Effector memory CD4-positive, alpha-beta T cell (primary cell): ENCODE data around the gene PKP3.

ENCODE experiments used
- DNase-seq, 3 donors: peaks; one replicate each; pipeline ENCODE4 v3.0.0-alpha.2; 2020
- H3K27ac ChIP-seq: 2 replicates; pipeline ENCODE4 v1.7.0; 2013; ENCODE audit warnings: mild to moderate bottlenecking, low read length, moderate library complexity; ENCODE audit not compliant: insufficient read depth, poor library complexity, severe bottlenecking
- H3K27me3 ChIP-seq: replicated peaks from 2 replicates; pipeline ENCODE4 v1.7.0; 2013; ENCODE audit warnings: mild to moderate bottlenecking, low read length; ENCODE audit not compliant: insufficient read depth, control insufficient read depth, poor library complexity, severe bottlenecking
- H3K36me3 ChIP-seq: 2 replicates; pipeline ENCODE4 v1.7.0; 2013; ENCODE audit warnings: mild to moderate bottlenecking, low read length, moderate library complexity; ENCODE audit not compliant: control insufficient read depth, insufficient read depth
- H3K4me1 ChIP-seq: 2 replicates; pipeline ENCODE4 v1.7.0; 2013; ENCODE audit warnings: low read length, mild to moderate bottlenecking; ENCODE audit not compliant: control insufficient read depth, insufficient read depth, poor library complexity, severe bottlenecking
- H3K4me3 ChIP-seq: 2 replicates; pipeline ENCODE4 v1.7.0; 2013; ENCODE audit warnings: low read length, low read depth, mild to moderate bottlenecking; ENCODE audit not compliant: insufficient read depth, poor library complexity, severe bottlenecking
- H3K9me3 ChIP-seq: 2 replicates; pipeline ENCODE4 v1.7.0; 2013; ENCODE audit warnings: mild to moderate bottlenecking, low read length, moderate library complexity; ENCODE audit not compliant: control insufficient read depth

PKP3 gene

DNA sequence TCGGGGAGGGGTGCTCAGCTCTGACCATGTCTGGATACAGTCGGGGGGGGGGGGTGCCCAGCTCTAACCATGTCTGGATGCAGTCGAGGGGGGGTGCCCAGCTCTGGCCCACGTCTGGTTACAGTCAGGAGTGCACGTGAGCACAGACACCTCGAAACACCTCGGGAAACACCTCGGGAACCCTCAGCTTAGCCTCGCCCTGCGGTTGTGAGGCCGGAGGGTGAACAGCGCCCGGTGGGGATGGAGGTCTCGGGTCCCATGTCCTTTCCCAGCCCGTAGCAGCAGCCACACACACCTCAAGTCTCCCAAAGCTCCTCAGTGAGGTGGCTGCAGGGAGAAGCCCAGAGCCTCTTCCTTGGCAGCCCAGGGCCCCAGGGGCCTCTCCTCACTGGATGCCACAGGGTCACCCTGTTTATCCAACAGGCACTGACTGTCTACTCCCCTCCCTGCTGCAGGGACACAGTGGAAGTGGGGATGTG is 18.7 kb downstream of the PKP3 start:
- H3K4me3 ChIP-seq: peak overlapping the region; percentile 69
- H3K4me1 ChIP-seq: peaks cover 30% of the 10 kb centered on the region
- no peaks in the 10 kb centered on the region for H3K27me3 ChIP-seq
- no peaks in the 10 kb centered on the region for H3K9me3 ChIP-seq
- H3K27ac ChIP-seq: peak overlapping the region; percentile 45
- H3K36me3 ChIP-seq: peaks cover 14% of the 10 kb centered on the region
- no peak for DNase-seq

DNA sequence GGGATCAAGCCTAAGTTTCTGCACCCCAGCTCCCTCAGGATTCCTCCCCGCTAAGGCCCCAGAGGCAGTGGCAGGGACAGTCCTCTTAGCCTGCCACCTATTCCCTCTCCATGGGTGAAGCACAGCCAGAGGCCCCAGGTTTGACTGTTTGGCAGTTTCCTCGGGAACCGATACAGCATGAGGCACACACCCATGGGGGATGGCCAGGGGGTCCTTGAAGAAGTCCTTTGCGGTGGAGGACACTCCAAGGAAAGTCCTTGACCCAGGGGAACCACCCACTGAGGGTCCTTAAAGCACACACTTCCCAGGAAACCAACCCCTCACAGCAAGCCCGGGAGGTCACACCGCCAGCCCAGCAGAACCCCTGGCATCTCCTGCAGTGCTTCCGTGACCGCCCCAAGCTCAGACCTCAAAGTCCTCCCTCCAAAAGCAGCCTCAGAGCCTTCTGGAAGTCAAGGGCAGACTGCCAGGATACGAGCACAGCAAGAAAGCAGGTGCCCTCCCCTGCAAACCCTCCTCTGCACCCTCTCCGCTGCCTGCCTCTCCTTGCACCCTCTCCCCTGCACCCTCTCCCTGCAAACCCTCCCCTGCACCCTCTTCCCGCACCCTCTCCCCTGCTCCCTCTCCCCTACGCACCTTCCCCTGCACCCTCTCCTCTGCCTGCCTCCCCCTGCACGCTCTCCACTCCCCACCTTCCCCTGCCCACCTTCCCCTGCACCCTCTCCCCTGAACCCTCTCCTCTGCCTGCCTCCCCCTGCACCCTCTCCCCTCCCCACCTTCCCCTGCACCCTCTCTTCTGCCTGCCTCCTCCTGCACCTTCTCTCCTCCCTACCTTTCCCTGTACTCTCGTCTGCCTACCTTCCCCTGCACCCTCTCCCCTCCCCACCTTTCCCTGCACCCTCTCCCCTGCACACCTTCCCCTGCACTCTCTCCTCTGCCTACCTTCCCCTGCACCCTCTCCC is 19.4 kb downstream of the PKP3 start:
- Histone ChIP-seq H3K36me3 (peaks cover 8% of the 10 kb centered on the region), H3K9me3 (no peaks in the 10 kb centered on the region), H3K4me1 (peaks cover 27% of the 10 kb centered on the region), H3K4me3 (peak overlapping the region; percentile 69), H3K27ac (peak overlapping the region; percentile 45), H3K27me3 (no peaks in the 10 kb centered on the region)
- DNase-seq: no peak

DNA sequence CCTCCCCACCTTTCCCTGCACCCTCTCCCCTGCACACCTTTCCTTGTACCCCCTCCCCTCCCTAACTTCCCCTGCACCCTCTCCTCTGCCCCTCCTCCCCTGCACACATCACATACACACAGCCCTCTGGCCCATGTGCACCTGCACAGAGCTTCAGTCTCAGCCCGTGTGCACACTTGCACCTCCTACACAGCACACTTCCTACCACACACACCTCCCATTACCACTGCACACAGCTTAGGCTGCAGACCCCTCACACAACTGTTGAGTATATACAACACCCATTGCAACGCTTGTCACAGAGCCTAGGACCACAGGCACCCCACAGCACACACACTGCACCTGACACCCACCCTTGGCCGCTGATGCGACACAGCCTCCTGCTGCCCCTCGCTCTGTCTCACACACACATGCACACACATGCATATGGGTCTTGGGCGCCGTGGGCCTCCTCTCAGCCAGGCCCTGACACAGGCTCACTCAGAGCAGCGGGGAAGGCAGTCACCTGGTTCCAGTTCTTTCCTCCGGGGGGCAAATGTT is 20.4 kb downstream of the PKP3 start:
- no peak for DNase-seq
- Histone ChIP-seq H3K4me1 (peaks cover 27% of the 10 kb centered on the region), H3K27me3 (no peaks in the 10 kb centered on the region), H3K4me3 (peak overlapping the region; percentile 69), H3K36me3 (peaks cover 5% of the 10 kb centered on the region), H3K9me3 (no peaks in the 10 kb centered on the region), H3K27ac (peak overlapping the region; percentile 63)

DNA sequence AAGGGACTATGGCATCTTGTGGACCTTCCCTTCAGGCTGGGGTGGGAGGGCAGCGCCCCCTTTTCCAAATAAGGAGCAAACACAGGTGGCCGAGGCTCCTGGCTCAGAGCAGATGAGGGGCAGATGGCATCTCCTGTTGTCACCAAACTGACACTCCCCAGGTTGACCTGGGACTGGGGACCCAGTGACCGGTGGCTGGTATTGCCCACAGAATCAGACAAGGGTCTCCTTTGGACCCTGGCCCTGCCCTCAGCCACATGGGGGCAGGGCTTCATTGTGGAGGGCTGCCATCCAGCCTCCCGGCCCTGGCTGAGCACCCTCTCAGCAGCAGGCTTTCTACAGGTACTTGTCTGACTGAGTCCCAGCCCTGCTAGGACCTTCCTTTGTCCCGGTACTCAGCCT is 21.6 kb downstream of the PKP3 start:
- Histone ChIP-seq H3K27me3 (no peaks in the 10 kb centered on the region), H3K36me3 (no peaks in the 10 kb centered on the region), H3K9me3 (no peaks in the 10 kb centered on the region), H3K4me1 (peaks cover 27% of the 10 kb centered on the region), H3K4me3 (peak overlapping the region; percentile 69), H3K27ac (peak overlapping the region; percentile 78)
- no peak for DNase-seq

DNA sequence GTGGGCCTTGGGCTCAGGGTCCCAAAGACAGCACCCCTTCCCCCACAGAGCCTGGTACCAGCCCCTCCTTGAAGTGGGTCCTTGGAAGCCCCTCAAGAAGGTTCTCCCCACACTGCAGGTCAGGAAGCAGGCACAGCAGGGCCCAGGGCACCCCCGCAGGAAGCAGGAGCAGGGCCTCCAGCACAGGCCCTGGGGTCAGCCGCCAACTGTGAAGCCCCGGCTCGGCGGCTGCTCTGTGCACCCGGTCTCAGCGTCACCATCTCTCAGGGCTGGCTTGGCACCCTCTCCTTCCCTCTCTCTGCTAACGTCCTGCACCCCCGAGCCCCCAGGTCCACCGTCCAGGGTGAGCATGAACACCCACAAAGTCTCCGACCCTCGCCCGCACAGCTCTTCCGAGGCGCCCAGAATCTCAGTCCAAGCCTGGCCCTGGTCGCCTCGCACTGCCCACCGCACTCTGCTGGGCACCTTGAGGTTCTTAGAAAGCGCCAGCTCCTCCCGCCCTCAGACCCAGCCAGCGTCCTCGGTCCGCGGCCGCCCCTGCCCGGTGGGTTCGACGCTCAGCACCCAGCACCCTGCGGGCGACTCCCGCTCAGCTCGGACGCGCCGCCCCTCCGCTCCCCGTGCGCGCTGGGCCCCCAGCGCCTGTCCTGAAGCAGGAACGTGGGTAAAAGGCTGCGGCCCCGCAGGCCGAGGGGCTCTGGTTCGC is 22.2 kb downstream of the PKP3 start:
- H3K4me3 ChIP-seq: peak overlapping the region; percentile 69
- H3K27me3 ChIP-seq: no peaks in the 10 kb centered on the region
- no peaks in the 10 kb centered on the region for H3K9me3 ChIP-seq
- peaks cover 27% of the 10 kb centered on the region for H3K4me1 ChIP-seq
- DNase-seq: no peak
- peak overlapping the region; percentile 78 for H3K27ac ChIP-seq
- H3K36me3 ChIP-seq: no peaks in the 10 kb centered on the region

DNA sequence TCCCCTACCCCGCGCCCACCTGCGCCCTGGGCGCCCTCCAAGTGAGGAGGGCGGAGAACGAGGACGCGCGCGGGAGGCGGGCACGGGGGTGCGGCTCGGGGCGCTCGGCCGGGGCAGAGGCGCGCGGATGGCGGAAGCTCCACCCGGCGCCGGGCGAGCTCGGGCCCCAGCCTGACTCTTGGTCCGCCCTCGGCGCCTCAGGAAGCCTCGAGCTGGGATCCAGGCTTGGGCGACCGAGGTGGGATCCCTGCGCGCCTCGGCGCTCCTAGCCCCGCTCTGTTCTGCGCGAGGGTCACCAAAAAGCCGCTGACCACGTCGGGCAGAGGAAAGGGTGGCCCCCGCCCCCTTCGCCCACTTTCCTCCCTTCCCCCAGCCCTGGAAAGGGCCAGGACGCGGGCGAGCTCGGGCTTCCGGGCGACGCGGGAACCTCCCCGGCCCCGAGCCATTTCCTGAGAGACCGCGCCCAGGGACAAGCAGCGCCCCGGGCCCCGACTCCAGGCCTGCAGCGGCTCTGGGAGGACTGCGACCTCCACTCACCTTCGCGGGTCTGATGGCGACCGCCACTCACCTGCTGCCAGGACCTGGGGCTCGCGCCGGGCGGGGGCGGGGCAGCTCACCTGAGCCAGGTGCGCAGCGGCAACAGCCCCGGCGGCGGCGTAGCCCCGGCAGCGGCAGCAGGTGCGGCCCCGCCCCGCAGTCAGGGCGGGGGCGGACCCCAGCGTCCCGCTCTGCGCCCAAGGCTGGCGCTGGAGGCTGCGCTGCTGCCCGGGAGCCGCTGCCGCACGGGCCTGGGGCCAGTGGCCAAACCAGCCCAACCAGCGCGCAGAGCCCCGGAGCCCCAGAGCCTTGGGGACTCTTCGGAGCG is 23.0 kb downstream of the PKP3 start:
- H3K4me3 ChIP-seq: peak overlapping the region; percentile 69
- H3K36me3 ChIP-seq: no peaks in the 10 kb centered on the region
- H3K9me3 ChIP-seq: no peaks in the 10 kb centered on the region
- H3K27me3 ChIP-seq: no peaks in the 10 kb centered on the region
- H3K4me1 ChIP-seq: peaks cover 27% of the 10 kb centered on the region
- peak in 1 of 3 donors; percentile 19 for DNase-seq
- H3K27ac ChIP-seq: peak overlapping the region; percentile 78

DNA sequence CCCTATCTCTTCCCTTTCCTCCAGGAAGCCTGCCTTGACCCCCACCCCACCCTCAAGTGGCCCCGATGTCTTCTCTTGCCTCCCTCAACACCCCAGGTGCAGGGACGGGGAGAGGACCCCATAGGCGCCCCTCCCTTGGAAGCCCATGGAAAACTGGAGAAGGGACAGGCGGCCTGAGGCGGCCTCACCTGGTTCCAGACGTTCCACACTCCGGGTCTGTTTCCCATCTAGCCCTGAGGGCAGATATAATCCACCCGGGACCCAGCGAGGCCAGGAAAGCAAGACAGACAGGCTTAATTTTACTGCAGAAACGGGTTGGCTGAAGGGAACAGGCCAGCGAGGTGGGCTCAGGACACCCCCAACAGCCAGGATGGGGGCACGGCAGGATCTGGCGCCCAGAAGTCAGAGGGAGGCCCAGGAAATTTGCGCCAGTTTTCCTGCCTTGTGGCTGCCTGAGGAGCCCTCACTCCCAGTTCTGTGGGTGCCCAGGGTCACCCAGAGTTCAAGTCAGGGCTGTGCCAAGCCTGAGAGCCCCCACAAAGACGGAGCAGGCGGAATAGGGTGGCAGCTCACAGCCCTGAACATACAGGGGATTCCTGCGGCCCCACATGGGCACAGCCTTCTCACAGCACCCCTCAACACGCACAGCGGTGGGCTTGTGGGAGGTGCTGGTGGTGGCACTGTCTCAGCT is 23.8 kb downstream of the PKP3 start:
- H3K27ac ChIP-seq: peak overlapping the region; percentile 78
- no peak overlapping the region for H3K4me3 ChIP-seq

DNA sequence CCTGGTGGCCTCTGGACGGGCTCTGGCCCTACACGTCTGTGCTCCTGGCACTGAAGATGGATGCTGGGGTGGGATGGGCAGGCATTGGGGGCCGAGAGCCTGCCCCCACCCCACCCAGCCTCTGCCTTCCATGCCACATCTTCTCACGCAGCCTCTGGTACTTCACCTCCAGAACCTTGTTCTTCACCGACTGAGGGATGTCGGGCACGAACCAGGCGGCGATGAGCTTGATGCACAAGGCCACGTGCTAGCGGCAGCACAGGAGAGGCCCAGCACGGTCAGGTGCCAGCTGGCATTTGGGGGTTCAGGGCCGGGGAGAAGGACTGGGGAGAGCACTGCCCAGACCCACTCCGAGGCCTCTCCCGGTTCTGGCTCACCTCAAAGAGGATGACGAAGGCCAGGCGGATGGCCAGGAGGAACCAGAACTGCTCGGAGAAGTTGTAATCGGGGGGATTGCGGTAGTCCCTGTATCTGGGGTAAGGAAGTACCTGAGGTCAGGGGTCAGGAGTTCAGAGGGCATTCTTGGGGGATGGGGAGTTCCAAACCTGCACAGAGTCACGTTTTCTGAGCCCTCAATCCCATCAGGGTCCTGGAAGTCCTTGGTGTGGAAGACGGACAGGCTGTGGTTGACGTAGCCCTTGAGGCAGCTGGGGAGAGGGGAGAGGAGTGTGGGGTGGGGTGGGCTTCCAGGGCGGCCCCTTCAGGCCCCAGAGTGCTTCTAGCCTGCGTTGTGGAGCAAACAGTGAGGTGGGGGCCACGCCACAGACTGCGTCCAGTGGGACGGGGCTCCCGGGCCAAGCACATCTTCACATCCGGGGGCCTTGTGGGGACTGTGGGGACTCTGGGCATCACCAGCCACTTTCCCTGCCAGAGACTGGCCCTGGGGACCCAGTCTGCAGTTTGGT is 24.6 kb downstream of the PKP3 start:
- Histone ChIP-seq H3K27ac (no peak overlapping the region), H3K27me3 (no peaks in the 10 kb centered on the region)

More for the DNA sequence above, 23.8 kb downstream of the PKP3 start:
- Histone ChIP-seq H3K4me1 (peaks cover 24% of the 10 kb centered on the region), H3K9me3 (no peaks in the 10 kb centered on the region), H3K36me3 (no peaks in the 10 kb centered on the region), H3K27me3 (no peaks in the 10 kb centered on the region)
- DNase-seq: no peak

More for the DNA sequence above, 24.6 kb downstream of the PKP3 start:
- Histone ChIP-seq H3K9me3 (no peaks in the 10 kb centered on the region), H3K4me1 (peaks cover 18% of the 10 kb centered on the region), H3K4me3 (no peak overlapping the region), H3K36me3 (no peaks in the 10 kb centered on the region)
- DNase-seq: no peak
